Body of pancreas (tissue), 4 donors: Measurements from ENCODE around the gene UBR1. TPM values are rescaled to one million over a fixed set of nuclear protein-coding genes. Genes with fewer than 3 reads are reported as not detected.

Experiments used
- ATAC-seq: fragments of 150-250 bp; one replicate; pipeline ENCODE4 v1.9.1; 2016
- DNase-seq, 4 donors: peaks; one replicate each; pipeline ENCODE4 v3.0.0-alpha.2; 2019
- H3K27ac ChIP-seq, 4 donors: fragments of 200-600 bp; sonication (generic); 1 replicate in 3 of 4; 2 replicates in 1 of 4; pipeline versions ENCODE4 v1.5.1 to v1.6.1; 2016 to 2019; ENCODE audit warnings: mild to moderate bottlenecking in 1 of 4, mixed read lengths in 1 of 4, moderate library complexity in 1 of 4
- H3K27me3 ChIP-seq, 2 donors: fragments of 200-600 bp; sonication (generic); one replicate each; pipeline ENCODE4 v1.6.0; 2016; ENCODE audit warnings: mild to moderate bottlenecking in 1 of 2
- H3K36me3 ChIP-seq, 2 donors: fragments of 200-600 bp; sonication (generic); replicated peaks in 1 of 2; 2 replicates each; pipeline ENCODE4 v1.5.1; 2016; ENCODE audit warnings: low read depth in 2 of 2; ENCODE audit not compliant: insufficient read depth in 1 of 2
- H3K4me1 ChIP-seq: fragments of 200-600 bp; sonication (generic); one replicate; pipeline ENCODE4 v1.6.0; 2016
- H3K4me3 ChIP-seq, 2 donors: fragments of 200-600 bp; sonication (generic); 1 replicate in 1 of 2; 2 replicates in 1 of 2; pipeline ENCODE4 v1.5.1; 2016 to 2019
- H3K9me3 ChIP-seq, 3 donors: fragments of 200-600 bp; sonication (generic); 1 replicate in 2 of 3; 2 replicates in 1 of 3; pipeline ENCODE4 v1.5.1; 2016
- CTCF ChIP-seq, 7 experiments: fragments of 450-650 bp in 4 of 7; fragments of 200-600 bp in 3 of 7; sonication (generic) in 3 of 7; IDR thresholded peaks; one replicate each; pipeline ENCODE4 v1.5.1; 2016 to 2019; ENCODE audit warnings: antibody characterized with exemption in 7 of 7
- POLR2A ChIP-seq, 3 donors: fragments of 450-650 bp; IDR thresholded peaks; one replicate each; pipeline ENCODE4 v1.6.1; 2016; ENCODE audit warnings: antibody characterized with exemption in 3 of 3, mild to moderate bottlenecking in 2 of 3
- WGBS, 2 donors: methylation state at CpG; one replicate each; pipeline ENCODE4 v1.1.5; 2017; 5-methylcytosine and 5-hydroxymethylcytosine counted together
- intact Hi-C: fragments of 100-400 bp; cut with DNase I; formaldehyde crosslinking; loops from one replicate; pipeline ENCODE4 v1.15.1; 2023
- total RNA-seq, 2 donors: library from RNA; depleted of rRNA; stranded (reverse); fragments of >200 nt; gene quantifications; one replicate each; pipeline ENCODE4 v1.1.0, GENCODE V29; 2016

The UBR1 gene
- total RNA-seq, 2 donors from 2014 or later: 18.5 to 29.3 TPM

DNA sequence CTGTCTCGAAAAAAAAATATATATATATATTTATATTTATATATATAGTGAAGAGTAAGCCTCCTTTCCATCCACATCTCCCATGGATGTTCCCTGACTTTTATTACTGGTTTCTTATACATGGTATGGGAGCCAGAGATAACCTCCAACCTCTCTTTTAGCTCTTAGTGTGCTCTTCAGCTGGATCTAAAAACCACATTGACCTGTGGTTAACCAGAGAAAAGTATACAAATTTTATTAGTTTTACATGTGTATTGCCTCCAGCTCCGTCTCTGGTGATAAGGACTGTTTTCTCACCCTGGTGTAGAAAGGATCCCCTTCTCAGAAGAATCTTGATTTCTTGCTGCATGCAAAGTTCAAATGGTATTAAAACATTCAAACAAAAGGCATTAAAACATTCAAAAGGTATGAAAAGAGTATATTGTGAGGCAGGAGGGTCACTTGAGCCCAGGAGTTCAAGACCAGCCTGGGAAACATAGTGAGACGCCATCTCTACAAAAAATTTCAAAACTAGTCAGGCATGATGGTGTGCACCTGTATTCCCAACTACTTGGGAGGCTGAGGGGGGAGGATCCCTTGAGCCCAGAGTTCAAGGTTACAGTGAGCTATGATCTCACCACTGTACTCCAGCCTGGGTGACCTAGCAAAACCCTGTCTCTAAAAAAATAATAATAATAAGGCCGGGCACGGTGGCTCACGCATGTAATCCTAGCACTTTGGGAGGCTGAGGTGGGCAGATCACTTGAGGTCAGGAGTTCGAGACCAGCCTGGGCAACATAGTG lies 171.8 kb downstream of the UBR1 start:
- Histone ChIP-seq H3K9me3 (no peaks in the 10 kb centered on the region), H3K4me1 (no peaks in the 10 kb centered on the region), H3K36me3 (no peaks in the 10 kb centered on the region), H3K27ac (no peak overlapping the region), H3K27me3 (no peaks in the 10 kb centered on the region), H3K4me3 (no peak overlapping the region)
- ATAC-seq (no peak), DNase-seq (no peak)
- 68 to 70% methylated on average over 7 of the region's 7 CpGs for WGBS, 2 donors
- TF ChIP-seq CTCF (IDR thresholded peaks at IDR 0.05) (no peak), POLR2A (IDR thresholded peaks at IDR 0.05) (no peak)
- intact Hi-C loops: no loop called here

GRCh38 chr15:42932833-42933515 lies 172.9 kb downstream of the UBR1 start:
- 92 to 94% methylated on average over 2 of the region's 2 CpGs for WGBS, 2 donors
- H3K9me3 ChIP-seq: no peaks in the 10 kb centered on the region
- intact Hi-C loops: no loop called here

GRCh38 chr15:42931702-42932486 lies 173.9 kb downstream of the UBR1 start:
- H3K36me3 ChIP-seq: no peaks in the 10 kb centered on the region
- H3K9me3 ChIP-seq: no peaks in the 10 kb centered on the region
- DNase-seq: no peak
- H3K4me3 ChIP-seq: no peak overlapping the region
- no peak overlapping the region for H3K27ac ChIP-seq
- intact Hi-C loops: no loop called here
- no peak for ATAC-seq
- WGBS, 2 donors: 67% methylated on average over 7 of the region's 7 CpGs
- no peaks in the 10 kb centered on the region for H3K4me1 ChIP-seq
- no peak for TF ChIP-seq POLR2A (IDR thresholded peaks at IDR 0.05)
- no peak for TF ChIP-seq CTCF (IDR thresholded peaks at IDR 0.05)
- H3K27me3 ChIP-seq: no peaks in the 10 kb centered on the region

More at GRCh38 chr15:42932833-42933515, 172.9 kb downstream of the UBR1 start:
- H3K4me1 ChIP-seq: no peaks in the 10 kb centered on the region
- TF ChIP-seq CTCF (IDR thresholded peaks at IDR 0.05) (no peak), POLR2A (IDR thresholded peaks at IDR 0.05) (no peak)
- DNase-seq (no peak), ATAC-seq (no peak)
- H3K27ac ChIP-seq: no peak overlapping the region
- H3K27me3 ChIP-seq: no peaks in the 10 kb centered on the region
- H3K4me3 ChIP-seq: no peak overlapping the region
- no peaks in the 10 kb centered on the region for H3K36me3 ChIP-seq

DNA sequence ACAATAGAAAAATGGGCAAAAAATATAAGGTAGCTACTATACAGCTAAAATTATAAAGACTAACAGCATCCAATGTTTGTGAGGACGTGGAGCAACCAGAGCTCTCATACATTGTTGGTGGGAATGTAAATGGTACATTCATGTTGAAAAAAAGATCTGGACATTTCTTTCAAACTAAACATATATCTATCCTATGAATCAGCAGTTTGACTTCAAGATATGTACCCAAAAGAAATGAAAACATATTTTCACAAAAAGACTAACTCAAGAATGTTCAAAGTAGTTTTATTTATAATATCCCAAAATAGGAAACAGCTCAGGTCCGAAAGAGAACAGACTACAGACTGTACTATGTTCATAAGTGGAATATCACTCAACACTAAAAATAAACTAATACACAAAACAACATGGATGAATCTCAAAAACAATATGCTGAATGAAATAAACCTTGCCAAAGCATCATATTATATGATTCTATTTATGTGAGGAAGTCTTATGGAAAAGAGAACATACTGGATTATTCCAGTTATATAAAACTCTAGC lies 176.5 kb downstream of the UBR1 start:
- intact Hi-C loops: loop anchor here (5.0 kb wide), 1 partner anchor 227 kb away; no protein-coding TSS in a partner anchor
- Histone ChIP-seq H3K27me3 (no peaks in the 10 kb centered on the region), H3K27ac (no peak overlapping the region), H3K36me3 (no peaks in the 10 kb centered on the region), H3K9me3 (no peaks in the 10 kb centered on the region), H3K4me3 (no peak overlapping the region), H3K4me1 (no peaks in the 10 kb centered on the region)
- no peak for TF ChIP-seq CTCF (IDR thresholded peaks at IDR 0.05)
- TF ChIP-seq POLR2A (IDR thresholded peaks at IDR 0.05): no peak
- 64 to 67% methylated on average over 2 of the region's 2 CpGs for WGBS, 2 donors
- no peak for DNase-seq
- no peak for ATAC-seq
